HG03196 (cell line): ENCODE results near the gene FCN3.
"Not testable (repeated sequence)": the region's sequence is repeated elsewhere in the genome, so short reads cannot be mapped to it uniquely, and the experiment has no call there.

ENCODE experiments used
- ATAC-seq: cut with Tn5 transposase; IDR thresholded peaks from one replicate; pipeline ENCODE4 v1.9.1; 2021; ENCODE audit not compliant: unreplicated experiment

Gene FCN3

GRCh38 chr1:27399251-27400025, 24.8 kb upstream of the FCN3 start:
- no peak for ATAC-seq

- no peak for ATAC-seq
Measured at GRCh38 chr1:27398405-27399149, 24.0 kb upstream of the FCN3 start.

GRCh38 chr1:27397749-27398148, 23.1 kb upstream of the FCN3 start:
- ATAC-seq: no peak

- no peak for ATAC-seq
Measured at GRCh38 chr1:27397110-27397509, 22.5 kb upstream of the FCN3 start.

DNA sequence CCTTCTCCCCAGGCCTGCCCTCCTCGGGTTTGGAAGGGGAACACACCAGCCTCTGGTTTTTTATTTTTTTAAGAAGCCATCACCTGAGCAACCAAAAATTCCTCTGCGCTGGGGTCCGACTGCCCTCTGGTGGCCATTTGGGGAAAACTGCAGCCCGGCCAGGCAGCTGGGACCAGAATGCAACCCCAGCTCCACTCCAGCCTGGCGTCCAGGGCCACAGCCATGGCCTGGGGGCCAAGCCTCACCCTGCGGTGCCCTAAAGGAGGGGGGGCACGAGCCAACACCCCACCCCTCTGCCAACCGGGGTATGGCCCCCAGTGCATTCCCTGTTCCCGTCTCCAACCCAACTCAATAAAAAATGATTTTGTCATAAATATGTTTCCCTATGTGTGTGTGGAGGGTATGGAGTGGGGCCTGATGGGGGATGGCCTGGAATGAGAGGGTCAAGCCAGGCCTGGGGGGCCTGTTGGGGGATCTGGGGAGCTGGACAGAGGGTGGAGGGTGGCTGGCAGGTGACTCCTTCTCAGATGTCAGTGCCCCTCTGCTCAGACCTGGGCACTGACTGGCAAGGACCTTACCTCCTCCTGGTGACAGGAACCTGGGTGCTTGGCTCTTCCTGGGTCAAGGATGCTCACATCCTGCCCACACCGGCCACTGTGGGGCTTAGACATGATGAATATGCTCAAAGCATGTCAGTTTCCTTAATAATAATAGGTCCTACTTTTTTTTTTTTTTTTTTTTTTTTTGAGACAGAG, 21.0 kb upstream of the FCN3 start:
- no peak for ATAC-seq

DNA sequence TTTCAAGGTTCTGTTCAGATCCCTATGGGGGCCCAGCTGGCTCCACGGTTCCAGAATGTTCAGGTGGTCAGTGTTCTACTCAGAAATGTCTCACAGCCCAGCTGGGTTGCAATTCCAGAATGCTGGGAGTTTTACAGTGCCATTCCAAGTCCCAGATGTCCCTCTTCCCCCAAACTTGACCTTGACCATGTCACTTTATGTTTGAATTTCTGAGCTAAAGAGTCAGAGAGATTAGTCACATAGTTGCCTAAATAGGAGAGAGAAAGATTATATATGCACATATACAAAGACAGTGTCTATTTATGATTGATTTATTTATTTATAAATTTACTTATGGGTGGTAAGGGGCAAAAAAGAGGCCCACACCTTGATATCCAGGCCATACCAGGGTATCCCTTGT, 20.3 kb upstream of the FCN3 start:
- no peak for ATAC-seq

DNA sequence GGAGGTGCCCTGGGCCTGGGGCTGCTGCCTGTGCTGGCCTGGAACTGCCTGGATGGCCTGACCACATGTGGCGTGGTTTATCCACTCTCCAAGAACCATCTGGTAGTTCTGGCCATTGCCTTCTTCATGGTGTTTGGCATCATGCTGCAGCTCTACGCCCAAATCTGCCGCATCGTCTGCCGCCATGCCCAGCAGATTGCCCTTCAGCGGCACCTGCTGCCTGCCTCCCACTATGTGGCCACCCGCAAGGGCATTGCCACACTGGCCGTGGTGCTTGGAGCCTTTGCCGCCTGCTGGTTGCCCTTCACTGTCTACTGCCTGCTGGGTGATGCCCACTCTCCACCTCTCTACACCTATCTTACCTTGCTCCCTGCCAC, 19.6 kb upstream of the FCN3 start:
- ATAC-seq: no peak

DNA sequence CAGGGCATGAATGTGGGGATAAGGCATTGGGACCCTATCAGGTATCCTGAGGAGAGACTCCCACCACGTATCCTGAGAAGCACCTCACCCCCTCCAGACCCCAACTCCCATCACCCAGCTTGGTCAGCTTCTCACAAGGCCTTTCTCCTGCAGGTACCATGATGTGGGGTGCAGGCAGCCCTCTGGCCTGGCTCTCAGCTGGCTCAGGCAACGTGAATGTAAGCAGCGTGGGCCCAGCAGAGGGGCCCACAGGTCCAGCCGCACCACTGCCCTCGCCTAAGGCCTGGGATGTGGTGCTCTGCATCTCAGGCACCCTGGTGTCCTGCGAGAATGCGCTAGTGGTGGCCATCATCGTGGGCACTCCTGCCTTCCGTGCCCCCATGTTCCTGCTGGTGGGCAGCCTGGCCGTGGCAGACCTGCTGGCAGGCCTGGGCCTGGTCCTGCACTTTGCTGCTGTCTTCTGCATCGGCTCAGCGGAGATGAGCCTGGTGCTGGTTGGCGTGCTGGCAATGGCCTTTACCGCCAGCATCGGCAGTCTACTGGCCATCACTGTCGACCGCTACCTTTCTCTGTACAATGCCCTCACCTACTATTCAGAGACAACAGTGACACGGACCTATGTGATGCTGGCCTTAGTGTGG, 19.1 kb upstream of the FCN3 start:
- ATAC-seq: no peak

DNA sequence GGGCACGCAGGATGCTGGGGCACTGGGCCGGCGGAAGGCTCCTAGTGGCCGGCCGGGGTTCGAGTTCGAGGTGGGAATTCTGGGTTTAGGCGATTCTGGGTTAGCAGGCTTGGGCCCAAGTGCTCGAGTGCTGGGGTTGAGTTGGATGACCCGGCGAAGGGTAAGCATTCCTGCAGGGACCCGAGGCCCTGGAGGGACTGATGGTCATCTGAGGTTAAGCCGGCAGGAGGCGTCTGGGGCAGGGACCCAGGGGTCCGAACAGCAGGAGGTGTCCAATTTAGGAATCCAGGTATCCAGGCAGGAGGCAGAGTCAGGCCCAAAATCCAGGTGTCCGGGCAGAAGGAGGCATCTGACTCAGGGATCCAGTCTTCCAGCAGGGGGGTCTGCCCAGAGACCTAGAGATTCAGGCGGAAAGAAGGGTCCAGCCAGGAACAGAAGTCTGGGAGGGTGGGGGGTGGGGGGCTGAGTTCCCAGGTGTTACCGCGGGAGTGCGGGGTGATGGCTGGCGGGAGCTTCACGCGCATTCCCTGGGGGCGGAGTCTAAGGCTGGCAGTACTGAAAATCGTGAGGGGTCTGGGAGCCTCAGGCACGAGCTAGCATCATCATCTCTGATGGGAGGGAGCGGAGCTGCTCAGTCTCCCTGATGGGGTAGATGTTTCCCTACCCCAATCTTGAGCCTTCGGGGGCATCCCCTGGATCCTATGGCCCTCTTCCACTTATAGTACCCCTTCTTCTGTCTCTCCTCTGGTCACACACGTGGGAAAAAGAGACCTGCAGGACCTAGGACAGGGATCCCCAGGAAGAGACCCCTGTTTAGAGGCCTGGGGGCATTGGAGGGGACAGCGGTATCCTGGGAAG, 18.4 kb upstream of the FCN3 start:
- ATAC-seq: no peak

DNA sequence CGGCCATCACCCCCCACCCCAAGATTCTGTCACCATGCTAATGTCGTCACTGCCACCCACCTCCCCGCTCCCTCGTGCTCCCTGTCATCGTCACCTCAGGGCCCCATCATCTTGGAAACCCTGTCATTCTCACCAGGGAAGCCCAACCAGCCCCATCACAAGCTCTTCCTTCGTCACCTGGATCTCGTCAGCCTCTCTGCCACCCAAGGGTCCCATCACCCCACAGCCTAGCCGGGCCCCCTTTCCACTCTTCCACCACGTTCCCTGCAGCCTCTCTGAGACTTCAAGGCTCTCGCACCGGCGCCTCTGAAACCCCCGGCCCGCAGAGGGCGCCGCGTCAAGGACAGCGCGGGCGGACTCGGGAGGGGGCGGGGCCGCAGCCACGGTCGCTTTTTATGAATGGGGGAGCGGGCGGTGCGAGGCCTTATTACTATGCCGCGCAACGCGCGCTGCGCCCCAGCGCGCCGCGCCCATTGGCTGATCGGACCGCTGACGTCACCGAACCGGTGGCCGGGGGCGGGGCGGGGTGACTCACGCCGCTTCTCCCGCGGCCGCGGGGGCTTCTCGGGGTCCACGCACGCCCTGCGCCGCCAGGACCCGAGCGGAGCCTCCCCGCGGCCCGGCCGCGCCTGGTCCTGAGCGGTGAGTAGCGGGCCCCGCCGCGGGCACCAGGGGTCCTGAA, 17.6 kb upstream of the FCN3 start, which contains the start of gene GPR3:
GPR3 (plus strand) TSS at position 527 of the 682 bp plus-strand sequence. CDS start 1,177 bp downstream, outside the sequence.
- ATAC-seq: peak; percentile 65

DNA sequence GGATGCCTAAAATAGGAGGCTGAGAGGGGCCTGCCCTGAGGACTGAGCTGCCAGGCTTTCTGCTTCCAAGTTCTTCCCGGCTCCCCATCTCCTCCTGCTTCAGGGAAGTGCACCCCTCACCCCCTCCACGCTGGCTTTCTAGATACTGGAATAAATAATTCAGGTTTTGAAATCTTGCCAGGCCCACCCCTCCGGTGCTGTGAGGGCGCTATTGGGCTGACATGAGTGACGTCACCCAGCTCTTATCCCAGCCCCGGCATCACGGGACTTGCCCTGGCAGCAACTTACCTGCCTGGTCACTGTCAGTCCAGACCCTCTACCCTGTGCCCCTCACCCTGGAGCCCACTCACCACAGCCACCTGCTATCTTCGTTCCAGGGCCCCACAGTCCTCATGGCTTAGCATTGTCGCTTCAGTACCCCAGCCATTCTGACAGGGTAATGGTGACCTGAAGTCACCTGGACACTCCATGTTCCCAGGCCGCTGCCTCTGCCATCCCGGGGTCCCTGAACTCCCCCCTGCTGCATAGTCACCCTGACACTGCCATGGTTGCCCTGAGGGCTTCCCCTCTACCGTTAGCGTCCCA, 17.0 kb upstream of the FCN3 start:
- ATAC-seq: no peak

DNA sequence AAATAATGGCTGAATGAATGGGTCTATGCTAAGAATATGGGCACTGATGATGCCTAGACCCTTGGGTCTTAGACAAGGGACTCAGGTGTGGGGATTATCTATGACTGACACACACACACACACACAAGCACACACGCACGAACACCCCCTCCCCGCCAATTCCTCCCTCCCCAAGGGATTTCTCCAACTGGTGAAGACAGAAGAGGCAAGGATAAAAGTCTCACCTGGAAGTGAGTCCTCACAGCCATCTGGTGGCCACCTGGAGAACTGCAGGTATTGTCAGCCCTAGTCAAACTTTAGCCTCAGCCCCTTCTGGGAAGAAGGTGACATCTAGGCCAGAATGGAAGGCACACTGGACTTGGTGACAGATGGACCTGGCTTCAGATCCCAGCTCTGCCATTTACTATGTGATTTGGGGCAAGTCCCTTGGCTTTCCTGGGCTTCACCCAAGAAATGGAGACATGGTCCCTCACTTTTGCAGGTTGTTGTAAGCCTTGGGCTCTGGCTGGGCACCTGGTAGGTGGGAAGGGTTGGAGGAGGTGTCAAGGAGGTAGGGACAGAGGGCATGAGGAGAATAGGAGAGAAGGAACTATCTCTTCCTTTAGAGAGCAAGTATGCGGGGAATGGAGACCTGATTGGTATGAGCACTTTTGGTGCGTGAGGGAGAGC, 13.8 kb upstream of the FCN3 start:
- ATAC-seq: no peak

DNA sequence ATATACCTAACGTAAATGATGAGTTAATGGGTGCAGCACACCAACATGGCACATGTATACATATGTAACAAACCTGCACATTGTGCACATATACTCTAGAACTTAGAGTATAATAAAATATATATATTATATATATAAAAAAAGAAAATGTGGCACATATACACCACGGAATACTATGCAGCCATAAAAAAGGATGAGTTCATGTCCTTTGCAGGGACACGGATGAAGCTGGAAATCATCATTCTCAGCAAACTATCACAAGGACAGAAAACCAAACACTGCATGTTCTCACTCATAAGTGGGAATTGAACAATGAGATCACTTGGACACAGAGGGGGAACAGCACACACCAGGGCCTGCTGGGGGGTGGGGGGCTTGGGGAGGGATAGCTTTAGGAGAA, 10.2 kb upstream of the FCN3 start:
- ATAC-seq: not testable (repeated sequence)

GRCh38 chr1:27383661-27384060, 9.0 kb upstream of the FCN3 start:
- ATAC-seq: no peak

GRCh38 chr1:27383039-27383605, 8.5 kb upstream of the FCN3 start, which contains the start of gene CD164L2:
CD164L2 (minus strand) TSS chr1:27383333; CDS start chr1:27383239, 94 bp downstream.
- ATAC-seq: no peak

DNA sequence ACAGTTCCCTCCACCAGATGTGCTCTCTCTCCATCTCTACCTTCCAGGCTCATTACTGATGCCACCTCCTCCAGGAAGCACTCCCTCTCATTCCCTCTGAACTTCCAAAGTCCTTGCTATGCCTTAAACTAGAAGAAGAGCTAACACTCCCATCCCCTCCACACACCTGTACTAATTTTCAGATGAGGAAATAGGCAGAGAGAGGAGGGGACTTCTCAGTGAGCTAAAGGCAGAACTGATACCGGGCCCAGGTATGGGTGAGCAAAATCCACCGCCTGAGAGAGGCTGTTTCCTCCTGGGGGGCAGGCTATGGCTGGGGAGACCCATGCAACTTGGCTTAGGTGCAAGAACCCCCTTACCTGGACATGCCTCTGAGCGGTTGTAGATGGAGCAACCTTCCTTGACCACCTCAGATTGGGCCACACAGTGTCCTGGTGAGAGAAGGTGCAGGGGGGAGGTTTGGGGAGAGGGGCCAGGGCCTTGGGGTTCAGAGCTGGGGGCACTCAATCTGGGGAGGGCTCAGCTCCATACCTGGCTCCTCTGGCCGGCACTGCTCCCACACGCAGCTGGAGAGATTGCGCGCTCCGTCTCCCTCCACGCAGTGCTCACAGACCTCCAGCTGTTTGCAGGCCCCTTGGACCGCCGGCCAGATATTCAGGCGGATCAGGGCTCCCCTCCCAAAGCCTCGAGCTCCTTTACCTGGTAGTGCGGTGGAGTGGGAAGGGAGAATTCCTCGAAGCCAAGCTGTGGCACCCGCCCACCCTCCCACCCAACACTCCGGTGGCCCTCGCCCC, 7.5 kb upstream of the FCN3 start:
- no peak for ATAC-seq
